Tibial nerve (tissue), 4 donors: ENCODE results near the gene R3HCC1L. TPM values are rescaled to one million over a fixed set of nuclear protein-coding genes. Genes with fewer than 3 reads are reported as not detected.

Experiments
- DNase-seq, 2 donors: peaks; one replicate each; pipeline ENCODE4 v3.0.0-alpha.2; 2019; ENCODE audit warnings: low spot score in 2 of 2
- H3K27ac ChIP-seq, 4 donors: fragments of 200-600 bp; sonication (generic) in 3 of 4; one replicate each; pipeline ENCODE4 v1.5.1; 2017 to 2019; ENCODE audit warnings: mild to moderate bottlenecking in 1 of 4
- H3K27me3 ChIP-seq, 2 donors: fragments of 200-600 bp; sonication (generic) in 1 of 2; one replicate each; pipeline versions ENCODE4 v1.5.1 to v1.6.0; 2017 to 2019
- H3K36me3 ChIP-seq, 3 donors: fragments of 200-600 bp; sonication (generic); one replicate each; pipeline ENCODE4 v1.5.1; 2018 to 2019
- H3K4me1 ChIP-seq, 4 donors: fragments of 200-600 bp; sonication (generic) in 3 of 4; one replicate each; pipeline ENCODE4 v1.5.1; 2017 to 2019
- H3K4me3 ChIP-seq, 4 donors: fragments of 200-600 bp; sonication (generic) in 3 of 4; one replicate each; pipeline ENCODE4 v1.5.1; 2017 to 2019; ENCODE audit warnings: mild to moderate bottlenecking in 1 of 4, moderate library complexity in 1 of 4
- H3K9me3 ChIP-seq, 4 donors: fragments of 200-600 bp; sonication (generic) in 3 of 4; one replicate each; pipeline ENCODE4 v1.5.1; 2017 to 2019
- EP300 ChIP-seq, 2 donors: sonication (generic); formaldehyde crosslinking; IDR thresholded peaks; one replicate each; pipeline ENCODE4 v1.6.1; 2017; ENCODE audit warnings: antibody characterized with exemption in 2 of 2, mild to moderate bottlenecking in 1 of 2
- POLR2A ChIP-seq, 2 donors: fragments of 450-650 bp; IDR thresholded peaks; one replicate each; pipeline ENCODE4 v1.6.1; 2017; ENCODE audit warnings: antibody characterized with exemption in 2 of 2, mild to moderate bottlenecking in 2 of 2, moderate library complexity in 2 of 2
- WGBS, 2 donors: methylation state at CpG; one replicate each; pipeline ENCODE4 v1.1.5; 2018; 5-methylcytosine and 5-hydroxymethylcytosine counted together
- total RNA-seq, 4 donors: library from RNA; depleted of rRNA; stranded (reverse); fragments of >200 nt; gene quantifications; one replicate each; pipeline ENCODE4 v1.1.0, GENCODE V29; 2016
- TF ChIP-seq, protein P1 (sequence below), 5 experiments: fragments of 200-600 bp in 3 of 5; fragments of 450-650 bp in 2 of 5; sonication (generic) in 3 of 5; IDR thresholded peaks; one replicate each; pipeline ENCODE4 v1.5.1; 2016 to 2019; ENCODE audit warnings: antibody characterized with exemption in 5 of 5, mild to moderate bottlenecking in 3 of 5, moderate library complexity in 2 of 5

The R3HCC1L gene
- total RNA-seq, 4 donors from 2014 or later = 10.8 to 15.1 (median 13.5) TPM

DNA sequence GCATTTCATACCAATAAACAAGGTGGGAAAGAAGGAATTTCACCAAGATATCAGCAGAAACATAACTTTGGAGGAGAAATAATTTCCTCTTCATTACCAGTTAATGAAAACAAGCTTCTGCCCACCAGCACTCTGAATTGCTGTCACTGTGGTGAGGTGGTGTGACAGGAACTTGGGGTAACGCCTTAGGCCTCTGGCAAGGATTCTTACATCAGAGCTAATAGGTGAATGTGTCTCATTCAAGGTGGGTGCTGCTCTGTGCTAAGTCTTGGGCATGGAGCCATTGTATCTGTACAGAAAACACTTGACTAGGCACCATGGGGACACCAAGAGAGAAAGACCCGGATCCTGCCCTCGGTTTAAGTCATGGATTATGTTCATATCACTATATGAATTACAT lies 141.9 kb downstream of the R3HCC1L start:
- no peak for TF ChIP-seq POLR2A (IDR thresholded peaks at IDR 0.05)
- TF ChIP-seq EP300 (IDR thresholded peaks at IDR 0.05) = no peak
- TF ChIP-seq, protein P1, sequence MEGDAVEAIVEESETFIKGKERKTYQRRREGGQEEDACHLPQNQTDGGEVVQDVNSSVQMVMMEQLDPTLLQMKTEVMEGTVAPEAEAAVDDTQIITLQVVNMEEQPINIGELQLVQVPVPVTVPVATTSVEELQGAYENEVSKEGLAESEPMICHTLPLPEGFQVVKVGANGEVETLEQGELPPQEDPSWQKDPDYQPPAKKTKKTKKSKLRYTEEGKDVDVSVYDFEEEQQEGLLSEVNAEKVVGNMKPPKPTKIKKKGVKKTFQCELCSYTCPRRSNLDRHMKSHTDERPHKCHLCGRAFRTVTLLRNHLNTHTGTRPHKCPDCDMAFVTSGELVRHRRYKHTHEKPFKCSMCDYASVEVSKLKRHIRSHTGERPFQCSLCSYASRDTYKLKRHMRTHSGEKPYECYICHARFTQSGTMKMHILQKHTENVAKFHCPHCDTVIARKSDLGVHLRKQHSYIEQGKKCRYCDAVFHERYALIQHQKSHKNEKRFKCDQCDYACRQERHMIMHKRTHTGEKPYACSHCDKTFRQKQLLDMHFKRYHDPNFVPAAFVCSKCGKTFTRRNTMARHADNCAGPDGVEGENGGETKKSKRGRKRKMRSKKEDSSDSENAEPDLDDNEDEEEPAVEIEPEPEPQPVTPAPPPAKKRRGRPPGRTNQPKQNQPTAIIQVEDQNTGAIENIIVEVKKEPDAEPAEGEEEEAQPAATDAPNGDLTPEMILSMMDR (IDR thresholded peaks at IDR 0.05) = no peak
- Histone ChIP-seq H3K4me3 (no peak overlapping the region), H3K4me1 (no peaks in the 10 kb centered on the region), H3K36me3 (no peaks in the 10 kb centered on the region), H3K9me3 (peaks cover 0 to 7% (median 0%) of the 10 kb centered on the region in 4 donors), H3K27me3 (no peaks in the 10 kb centered on the region), H3K27ac (no peak overlapping the region)
- DNase-seq = no peak
- 85 to 91% methylated on average over 3 of the region's 3 CpGs for WGBS, 2 donors

DNA sequence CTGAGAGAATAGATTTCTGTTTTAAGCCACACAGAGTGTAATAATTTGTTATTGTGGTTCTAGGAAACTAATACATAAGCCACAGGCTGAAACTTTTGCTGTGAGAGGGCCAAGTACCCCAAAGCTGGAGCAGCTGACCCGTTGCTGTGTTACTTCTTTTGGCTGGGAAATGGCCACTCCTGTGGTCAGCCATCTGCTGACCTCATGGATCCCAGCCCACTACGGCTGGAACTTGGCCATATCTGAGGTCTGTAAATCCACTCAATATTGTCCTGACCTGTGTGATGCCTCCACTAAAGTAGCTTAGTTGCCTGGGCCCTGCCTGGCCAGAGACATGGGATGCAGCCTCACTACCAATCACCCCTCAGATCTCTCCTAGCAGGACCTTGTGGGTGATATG lies 151.0 kb downstream of the R3HCC1L start:
- Histone ChIP-seq H3K4me1 (peaks cover 0 to 7% (median 0%) of the 10 kb centered on the region in 4 donors), H3K36me3 (no peaks in the 10 kb centered on the region), H3K27me3 (no peaks in the 10 kb centered on the region), H3K27ac (no peak overlapping the region), H3K4me3 (no peak overlapping the region), H3K9me3 (peaks cover 0 to 7% (median 0%) of the 10 kb centered on the region in 4 donors)
- 43 to 44% methylated on average over 2 of the region's 2 CpGs for WGBS, 2 donors
- TF ChIP-seq, protein P1 (IDR thresholded peaks at IDR 0.05) = no peak
- TF ChIP-seq POLR2A (IDR thresholded peaks at IDR 0.05) = no peak
- TF ChIP-seq EP300 (IDR thresholded peaks at IDR 0.05) = no peak
- no peak for DNase-seq

GRCh38 chr10:98286419-98286818 lies 152.0 kb downstream of the R3HCC1L start:
- no peak for DNase-seq
- no peaks in the 10 kb centered on the region for H3K9me3 ChIP-seq
- H3K4me3 ChIP-seq = no peak overlapping the region
- H3K27me3 ChIP-seq = no peaks in the 10 kb centered on the region
- peaks cover 0 to 7% (median 0%) of the 10 kb centered on the region in 4 donors for H3K4me1 ChIP-seq
- WGBS, 2 donors = 92% methylated on average over 12 of the region's 12 CpGs
- no peak overlapping the region for H3K27ac ChIP-seq
- no peaks in the 10 kb centered on the region for H3K36me3 ChIP-seq
- TF ChIP-seq EP300 (IDR thresholded peaks at IDR 0.05) = no peak
- TF ChIP-seq, protein P1 (IDR thresholded peaks at IDR 0.05) = no peak
- TF ChIP-seq POLR2A (IDR thresholded peaks at IDR 0.05) = no peak

DNA sequence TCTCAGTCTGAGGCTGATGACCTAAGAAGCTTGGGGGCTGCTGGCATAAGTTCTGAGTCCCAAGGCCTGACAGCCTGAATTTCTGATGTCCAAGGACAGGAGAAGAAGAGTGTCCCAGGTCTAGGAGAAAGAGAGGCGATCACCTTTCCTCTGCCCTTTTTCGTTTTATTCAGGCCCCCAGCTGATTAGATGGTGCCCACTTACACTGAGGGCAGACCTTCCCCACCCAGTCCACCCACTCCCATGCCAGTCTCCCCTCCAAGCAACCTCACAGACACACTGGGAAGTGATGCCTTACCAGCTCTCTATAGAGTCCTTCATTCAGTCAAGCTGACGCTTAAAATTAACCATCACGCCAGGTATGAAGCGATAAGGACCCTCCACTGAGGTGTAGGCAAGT lies 152.9 kb downstream of the R3HCC1L start:
- Histone ChIP-seq H3K4me1 (peaks cover 0 to 8% (median under 1%) of the 10 kb centered on the region in 4 donors), H3K9me3 (no peaks in the 10 kb centered on the region), H3K27me3 (no peaks in the 10 kb centered on the region), H3K27ac (no peak overlapping the region), H3K36me3 (no peaks in the 10 kb centered on the region), H3K4me3 (no peak overlapping the region)
- no peak for DNase-seq
- WGBS, 2 donors = 95 to 97% methylated on average over 5 of the region's 5 CpGs
- TF ChIP-seq POLR2A (IDR thresholded peaks at IDR 0.05) (no peak), EP300 (IDR thresholded peaks at IDR 0.05) (no peak)
- TF ChIP-seq, protein P1 (IDR thresholded peaks at IDR 0.05) = no peak

GRCh38 chr10:98289802-98290209 lies 155.3 kb downstream of the R3HCC1L start:
- Histone ChIP-seq H3K36me3 (no peaks in the 10 kb centered on the region), H3K9me3 (no peaks in the 10 kb centered on the region), H3K4me3 (no peak overlapping the region), H3K27ac (no peak overlapping the region), H3K4me1 (peaks cover 0 to 32% (median 5%) of the 10 kb centered on the region in 4 donors), H3K27me3 (no peaks in the 10 kb centered on the region)
- 81% methylated on average over 8 to 10 of the region's 10 CpGs for WGBS, 2 donors
- TF ChIP-seq POLR2A (IDR thresholded peaks at IDR 0.05) (no peak), EP300 (IDR thresholded peaks at IDR 0.05) (no peak)
- TF ChIP-seq, protein P1 (IDR thresholded peaks at IDR 0.05) = no peak
- no peak for DNase-seq
